Measurements from ENCODE around the gene NBEAL2.

NBEAL2 gene

GRCh38 chr3:46976326-46977190 is 2.9 kb upstream of the NBEAL2 start, which contains the start of gene CCDC12 (continued):
- no peak for TF ChIP-seq WT1 (tag by site-specific recombination; IDR thresholded peaks at IDR 0.05)
- no peak for TF ChIP-seq BCL11A (tag by site-specific recombination; IDR thresholded peaks at IDR 0.05; ENCODE audit: low read depth)
- no peak for TF ChIP-seq ZSCAN16 (tag by site-specific recombination; IDR thresholded peaks at IDR 0.05)
- no peak for TF ChIP-seq ZNF280C (tag by site-specific recombination; IDR thresholded peaks at IDR 0.05)
- TF ChIP-seq ZBTB48 (tag by site-specific recombination; IDR thresholded peaks at IDR 0.05): no peak
- TF ChIP-seq OSR2 (tag by site-specific recombination; IDR thresholded peaks at IDR 0.05): no peak
- TF ChIP-seq KLF8 (tag by site-specific recombination; IDR thresholded peaks at IDR 0.05): peak; percentile 95
- TF ChIP-seq ZNF530 (tag by site-specific recombination; IDR thresholded peaks at IDR 0.05; ENCODE audit: low read depth): no peak
- 0 out of 2 replicates have a peak, but pooled peaks have one; percentile 30 for TF ChIP-seq ZNF600 (tag by site-specific recombination; IDR thresholded peaks at IDR 0.05)
- TF ChIP-seq ZSCAN18 (tag by site-specific recombination; IDR thresholded peaks at IDR 0.05): no peak
- no peak for TF ChIP-seq ZNF341 (tag by site-specific recombination; IDR thresholded peaks at IDR 0.05; ENCODE audit: low read depth)
- TF ChIP-seq ZNF513 (tag by site-specific recombination; IDR thresholded peaks at IDR 0.05): no peak
- no peak for TF ChIP-seq ZNF677 (tag by site-specific recombination; IDR thresholded peaks at IDR 0.05)
- TF ChIP-seq SP2 (tag by site-specific recombination; IDR thresholded peaks at IDR 0.05): peak; percentile 88
- peak; percentile 95 for TF ChIP-seq GLIS1 (tag by site-specific recombination; IDR thresholded peaks at IDR 0.05)
- TF ChIP-seq ZNF768 (tag by site-specific recombination; IDR thresholded peaks at IDR 0.05): no peak
- TF ChIP-seq ZNF132 (tag by site-specific recombination; IDR thresholded peaks at IDR 0.05; ENCODE audit: borderline replicate concordance): no peak
- TF ChIP-seq PATZ1 (tag by site-specific recombination; IDR thresholded peaks at IDR 0.05): peak; percentile 52
- TF ChIP-seq ZNF560 (tag by site-specific recombination; IDR thresholded peaks at IDR 0.05; ENCODE audit: borderline replicate concordance): no peak
- no peak for TF ChIP-seq ZNF211 (tag by site-specific recombination; IDR thresholded peaks at IDR 0.05; ENCODE audit: low read depth)
- no peak for TF ChIP-seq ZNF266 (tag by site-specific recombination; IDR thresholded peaks at IDR 0.05; ENCODE audit: low read depth)
- no peak; the same call in 1 of the 2 replicates for TF ChIP-seq ZNF398 (tag by site-specific recombination; IDR thresholded peaks at IDR 0.05)
- no peak for TF ChIP-seq ZNF184 (tag by site-specific recombination; IDR thresholded peaks at IDR 0.05)
- TF ChIP-seq ZNF624 (tag by site-specific recombination; IDR thresholded peaks at IDR 0.05): no peak
- no peak for TF ChIP-seq ZNF140 (tag by site-specific recombination; IDR thresholded peaks at IDR 0.05)
- no peak for TF ChIP-seq GLI4 (tag by site-specific recombination; IDR thresholded peaks at IDR 0.05)
- no peak for TF ChIP-seq ATF2 (tag by site-specific recombination; IDR thresholded peaks at IDR 0.05; ENCODE audit: low read depth)
- TF ChIP-seq TCF7L2 (IDR thresholded peaks at IDR 0.05; ENCODE audit: borderline replicate concordance, low read depth, low read length): no peak

Data from HEK293 (cell line).